Natural killer cell (primary cell): ENCODE results near the gene TMPRSS3. TPM values are rescaled to one million over a fixed set of nuclear protein-coding genes. Genes with fewer than 3 reads are reported as not detected.
A peak's percentile ranks its signal among the peaks of the same experiment; 100 is the strongest.

Source experiments
- ATAC-seq, 3 donors: fragments of 150-1000 bp in 2 of 3; fragments of 200-7000 bp in 1 of 3; cut with Tn5 transposase; 1 replicate in 1 of 3; 2 replicates in 2 of 3; pipeline ENCODE4 v1.10.0; 2021; ENCODE audit warnings: mild to moderate bottlenecking in 2 of 3, moderate library complexity in 2 of 3
- DNase-seq, 2 donors: peaks; one replicate each; pipeline versions ENCODE4 v3.0.0 to v3.0.0-alpha.2; 2013 to 2021; ENCODE audit warnings: mixed read lengths in 1 of 2
- H3K27ac ChIP-seq: one replicate; pipeline ENCODE4 v1.5.1; 2013; ENCODE audit warnings: mild to moderate bottlenecking, low read length
- H3K27me3 ChIP-seq: one replicate; pipeline ENCODE4 v1.6.1; 2013; ENCODE audit warnings: low read length; ENCODE audit not compliant: control insufficient read depth, insufficient read depth
- H3K36me3 ChIP-seq: one replicate; pipeline ENCODE4 v1.6.1; 2013; ENCODE audit warnings: low read length; ENCODE audit not compliant: control insufficient read depth, insufficient read depth
- H3K4me1 ChIP-seq: one replicate; pipeline ENCODE4 v1.6.1; 2013; ENCODE audit warnings: low read length; ENCODE audit not compliant: control insufficient read depth, insufficient read depth
- H3K4me3 ChIP-seq: one replicate; pipeline ENCODE4 v1.5.1; 2013; ENCODE audit warnings: low read length
- H3K9me3 ChIP-seq: one replicate; pipeline ENCODE4 v1.6.1; 2013; ENCODE audit warnings: low read length; ENCODE audit not compliant: control insufficient read depth, insufficient read depth
- H3K27ac Mint-ChIP-seq, 2 donors: one replicate each; pipeline ENCODE4 v1.8.0; 2022; ENCODE audit warnings: mild to moderate bottlenecking in 2 of 2, mixed read lengths in 2 of 2, moderate library complexity in 1 of 2
- H3K27me3 Mint-ChIP-seq, 2 donors: one replicate each; pipeline ENCODE4 v1.8.0; 2022; ENCODE audit warnings: low read depth in 2 of 2, mixed read lengths in 2 of 2
- H3K36me3 Mint-ChIP-seq: one replicate; pipeline ENCODE4 v1.8.0; 2022; ENCODE audit warnings: mixed read lengths
- H3K4me1 Mint-ChIP-seq, 2 donors: one replicate each; pipeline ENCODE4 v1.8.0; 2022; ENCODE audit warnings: mixed read lengths in 2 of 2
- H3K4me3 Mint-ChIP-seq: one replicate; pipeline ENCODE4 v1.8.0; 2022; ENCODE audit warnings: mild to moderate bottlenecking, moderate library complexity, mixed read lengths
- H3K9me3 Mint-ChIP-seq, 2 donors: one replicate each; pipeline ENCODE4 v1.8.0; 2022; ENCODE audit warnings: mixed read lengths in 2 of 2
- CTCF ChIP-seq: fragments of 200-600 bp; IDR thresholded peaks from one replicate; pipeline ENCODE4 v1.8.0; 2022; ENCODE audit warnings: antibody characterized with exemption
- WGBS: methylation state at CpG from one replicate; pipeline ENCODE4 v1.1.7; 2013; ENCODE audit warnings: missing lambda C conversion rate; ENCODE audit not compliant: insufficient coverage; 5-methylcytosine and 5-hydroxymethylcytosine counted together
- intact Hi-C: fragments of 100-400 bp; cut with micrococcal nuclease; formaldehyde crosslinking; loops from one replicate; pipeline ENCODE4 v1.14.2; 2022
- total RNA-seq, 4 donors: library from RNA; stranded (reverse); fragments of 120-200 nt in 1 of 4; gene quantifications; one replicate each; pipeline versions ENCODE4 v1.2.3 to v1.2.4, GENCODE V29; 2013 to 2022

TMPRSS3 gene
- total RNA-seq, 3 donors from 2014 or later (not counting 1 experiment from before 2014, with no cell fraction given), result 0.25 TPM; not detected in 2

GRCh38 chr21:42369821-42370220, 26.0 kb downstream of the TMPRSS3 start:
- no peak for TF ChIP-seq CTCF
- DNase-seq (peak in 1 of 2 donors; percentile 22), ATAC-seq (no peak)
- no peaks in the 10 kb centered on the region for H3K36me3 Mint-ChIP-seq
- no peak overlapping the region for H3K4me3 ChIP-seq
- no peaks in the 10 kb centered on the region for H3K4me1 ChIP-seq
- H3K36me3 ChIP-seq, result no peaks in the 10 kb centered on the region
- peaks cover 34 to 45% of the 10 kb centered on the region in 2 donors for H3K27me3 Mint-ChIP-seq
- H3K27ac Mint-ChIP-seq, result no peak overlapping the region
- H3K9me3 ChIP-seq, result no peaks in the 10 kb centered on the region
- intact Hi-C loops, result no loop called here
- no peak overlapping the region for H3K27ac ChIP-seq
- H3K27me3 ChIP-seq, result peaks cover 3% of the 10 kb centered on the region
- no peaks in the 10 kb centered on the region for H3K9me3 Mint-ChIP-seq
- 81% methylated on average over 16 of the region's 16 CpGs for WGBS
- H3K4me3 Mint-ChIP-seq, result no peak overlapping the region
- peaks cover 0 to 13% of the 10 kb centered on the region in 2 donors for H3K4me1 Mint-ChIP-seq

- H3K36me3 ChIP-seq, result no peaks in the 10 kb centered on the region
- no peaks in the 10 kb centered on the region for H3K4me1 ChIP-seq
- WGBS, result 92% methylated on average over 13 of the region's 14 CpGs
- no peaks in the 10 kb centered on the region for H3K9me3 ChIP-seq
- no peak overlapping the region for H3K4me3 ChIP-seq
- peaks cover 3% of the 10 kb centered on the region for H3K27me3 ChIP-seq
- no peak for TF ChIP-seq CTCF
- Mint-ChIP-seq H3K27me3 (peaks cover 31 to 39% of the 10 kb centered on the region in 2 donors), H3K4me1 (peaks cover 0 to 13% of the 10 kb centered on the region in 2 donors), H3K27ac (no peak overlapping the region), H3K9me3 (no peaks in the 10 kb centered on the region), H3K36me3 (no peaks in the 10 kb centered on the region), H3K4me3 (no peak overlapping the region)
- DNase-seq (no peak), ATAC-seq (no peak)
- intact Hi-C loops, result no loop called here
- no peak overlapping the region for H3K27ac ChIP-seq
Observed at GRCh38 chr21:42367367-42368165, 28.3 kb downstream of the TMPRSS3 start.

- Histone ChIP-seq H3K4me3 (no peak within 1 kb of the TSS), H3K9me3 (no peaks in the 10 kb centered on the region), H3K4me1 (no peaks in the 10 kb centered on the region), H3K27me3 (peaks cover 3% of the 10 kb centered on the region), H3K27ac (no peak within 1 kb of the TSS), H3K36me3 (no peaks in the 10 kb centered on the region)
- Mint-ChIP-seq H3K27ac (no peak within 1 kb of the TSS), H3K4me3 (no peak within 1 kb of the TSS), H3K36me3 (no peaks in the 10 kb centered on the region), H3K4me1 (peaks cover 0 to 9% of the 10 kb centered on the region in 2 donors), H3K27me3 (peaks cover 31 to 36% of the 10 kb centered on the region in 2 donors), H3K9me3 (no peaks in the 10 kb centered on the region)
- WGBS, result 90% methylated on average over 19 of the region's 19 CpGs
- ATAC-seq, result no peak
- DNase-seq, result no peak
- TF ChIP-seq CTCF, result no peak
- intact Hi-C loops, result no loop called here
Observed at GRCh38 chr21:42366292-42367010, 29.4 kb downstream of the TMPRSS3 start, which contains the start of gene TFF1. Gene TFF1 (minus strand): TSS chr21:42366535. CDS start chr21:42366495, 40 bp downstream.
